Uterus (tissue), 2 donors: Measurements from ENCODE around the gene ITGB4.

Experiments used
- POLR2A ChIP-seq, 2 donors: fragments of 450-650 bp; IDR thresholded peaks; one replicate each; pipeline ENCODE4 v1.6.1; 2016; ENCODE audit warnings: antibody characterized with exemption in 2 of 2, mild to moderate bottlenecking in 1 of 2, moderate library complexity in 1 of 2
- TF ChIP-seq, protein P1 (sequence below), 4 experiments: fragments of 200-600 bp in 2 of 4; fragments of 450-650 bp in 2 of 4; sonication (generic) in 2 of 4; IDR thresholded peaks; one replicate each; pipeline ENCODE4 v1.5.1; 2016 to 2019; ENCODE audit warnings: antibody characterized with exemption in 4 of 4, mild to moderate bottlenecking in 2 of 4, moderate library complexity in 1 of 4

DNA sequence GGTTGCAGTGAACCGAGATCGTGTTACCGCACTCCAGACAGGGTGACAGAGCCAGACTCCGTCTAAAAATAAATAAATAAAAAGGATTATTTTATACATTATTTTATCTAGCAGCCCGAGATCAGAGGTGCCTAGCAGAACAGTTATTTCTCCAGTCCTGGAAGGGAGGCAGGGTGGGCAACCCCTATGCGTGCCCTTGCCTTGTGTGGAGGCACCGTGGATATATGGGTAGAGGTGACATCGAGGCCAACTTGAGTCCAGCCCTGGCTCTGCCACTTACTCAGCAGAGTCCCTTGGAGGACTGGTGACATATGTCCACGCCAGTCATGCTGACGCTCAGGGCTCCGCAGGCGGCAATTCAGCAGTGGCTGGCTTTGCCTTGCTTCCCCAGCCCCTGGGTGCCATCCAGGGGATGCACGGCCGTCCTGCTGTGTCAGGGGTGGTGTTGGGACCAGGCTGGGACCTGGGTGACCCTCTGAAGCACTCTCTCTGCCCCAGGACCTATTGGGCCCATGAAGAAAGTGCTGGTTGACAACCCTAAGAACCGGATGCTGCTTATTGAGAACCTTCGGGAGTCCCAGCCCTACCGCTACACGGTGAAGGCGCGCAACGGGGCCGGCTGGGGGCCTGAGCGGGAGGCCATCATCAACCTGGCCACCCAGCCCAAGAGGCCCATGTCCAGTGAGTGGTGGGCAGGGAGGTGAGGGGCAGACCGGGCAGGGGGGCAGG, 30.6 kb downstream of the ITGB4 start:
- TF ChIP-seq, protein P1, sequence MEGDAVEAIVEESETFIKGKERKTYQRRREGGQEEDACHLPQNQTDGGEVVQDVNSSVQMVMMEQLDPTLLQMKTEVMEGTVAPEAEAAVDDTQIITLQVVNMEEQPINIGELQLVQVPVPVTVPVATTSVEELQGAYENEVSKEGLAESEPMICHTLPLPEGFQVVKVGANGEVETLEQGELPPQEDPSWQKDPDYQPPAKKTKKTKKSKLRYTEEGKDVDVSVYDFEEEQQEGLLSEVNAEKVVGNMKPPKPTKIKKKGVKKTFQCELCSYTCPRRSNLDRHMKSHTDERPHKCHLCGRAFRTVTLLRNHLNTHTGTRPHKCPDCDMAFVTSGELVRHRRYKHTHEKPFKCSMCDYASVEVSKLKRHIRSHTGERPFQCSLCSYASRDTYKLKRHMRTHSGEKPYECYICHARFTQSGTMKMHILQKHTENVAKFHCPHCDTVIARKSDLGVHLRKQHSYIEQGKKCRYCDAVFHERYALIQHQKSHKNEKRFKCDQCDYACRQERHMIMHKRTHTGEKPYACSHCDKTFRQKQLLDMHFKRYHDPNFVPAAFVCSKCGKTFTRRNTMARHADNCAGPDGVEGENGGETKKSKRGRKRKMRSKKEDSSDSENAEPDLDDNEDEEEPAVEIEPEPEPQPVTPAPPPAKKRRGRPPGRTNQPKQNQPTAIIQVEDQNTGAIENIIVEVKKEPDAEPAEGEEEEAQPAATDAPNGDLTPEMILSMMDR (IDR thresholded peaks at IDR 0.05): no peak
- TF ChIP-seq POLR2A (IDR thresholded peaks at IDR 0.05): no peak
